ENCODE data around the gene ZSWIM6. TPM values are rescaled to one million over a fixed set of nuclear protein-coding genes. Genes with fewer than 3 reads are reported as not detected.

ZSWIM6 gene
- total RNA-seq, 1 donor from 2014 or later, result 20.3 TPM

DNA sequence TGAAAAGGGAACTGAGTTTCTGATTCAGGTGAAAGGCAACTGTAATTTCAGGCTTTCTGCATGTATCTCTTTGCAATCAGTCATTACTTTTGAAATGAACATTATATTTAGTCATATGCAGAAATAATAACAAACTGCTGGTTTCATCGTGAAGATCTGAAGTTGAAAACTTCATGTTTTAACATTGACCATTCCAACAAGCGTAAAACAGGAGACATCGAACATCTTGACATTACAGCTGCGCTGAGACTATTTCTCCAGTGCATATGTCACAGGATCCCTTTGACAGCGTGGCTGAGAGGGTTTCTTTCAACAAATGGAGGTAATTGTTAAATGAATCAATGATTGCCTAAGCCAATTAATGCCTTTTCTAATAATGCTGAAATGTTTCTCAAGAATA is 38.2 kb upstream of the ZSWIM6 start:
- Mint-ChIP-seq H3K27ac (ENCODE audit: unreplicated experiment) (no peak overlapping the region), H3K4me1 (ENCODE audit: low read depth) (peaks cover 19% of the 10 kb centered on the region), H3K36me3 (ENCODE audit: low read depth) (peaks cover 2% of the 10 kb centered on the region), H3K4me3 (ENCODE audit: unreplicated experiment) (no peak overlapping the region), H3K27me3 (ENCODE audit: low read depth) (no peaks in the 10 kb centered on the region), H3K9me3 (ENCODE audit: low read depth) (peaks cover 4% of the 10 kb centered on the region)
- TF ChIP-seq, protein P1, sequence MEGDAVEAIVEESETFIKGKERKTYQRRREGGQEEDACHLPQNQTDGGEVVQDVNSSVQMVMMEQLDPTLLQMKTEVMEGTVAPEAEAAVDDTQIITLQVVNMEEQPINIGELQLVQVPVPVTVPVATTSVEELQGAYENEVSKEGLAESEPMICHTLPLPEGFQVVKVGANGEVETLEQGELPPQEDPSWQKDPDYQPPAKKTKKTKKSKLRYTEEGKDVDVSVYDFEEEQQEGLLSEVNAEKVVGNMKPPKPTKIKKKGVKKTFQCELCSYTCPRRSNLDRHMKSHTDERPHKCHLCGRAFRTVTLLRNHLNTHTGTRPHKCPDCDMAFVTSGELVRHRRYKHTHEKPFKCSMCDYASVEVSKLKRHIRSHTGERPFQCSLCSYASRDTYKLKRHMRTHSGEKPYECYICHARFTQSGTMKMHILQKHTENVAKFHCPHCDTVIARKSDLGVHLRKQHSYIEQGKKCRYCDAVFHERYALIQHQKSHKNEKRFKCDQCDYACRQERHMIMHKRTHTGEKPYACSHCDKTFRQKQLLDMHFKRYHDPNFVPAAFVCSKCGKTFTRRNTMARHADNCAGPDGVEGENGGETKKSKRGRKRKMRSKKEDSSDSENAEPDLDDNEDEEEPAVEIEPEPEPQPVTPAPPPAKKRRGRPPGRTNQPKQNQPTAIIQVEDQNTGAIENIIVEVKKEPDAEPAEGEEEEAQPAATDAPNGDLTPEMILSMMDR (IDR thresholded peaks at IDR 0.05), result no peak
- DNase-seq (ENCODE audit: low spot score), result no peak

DNA sequence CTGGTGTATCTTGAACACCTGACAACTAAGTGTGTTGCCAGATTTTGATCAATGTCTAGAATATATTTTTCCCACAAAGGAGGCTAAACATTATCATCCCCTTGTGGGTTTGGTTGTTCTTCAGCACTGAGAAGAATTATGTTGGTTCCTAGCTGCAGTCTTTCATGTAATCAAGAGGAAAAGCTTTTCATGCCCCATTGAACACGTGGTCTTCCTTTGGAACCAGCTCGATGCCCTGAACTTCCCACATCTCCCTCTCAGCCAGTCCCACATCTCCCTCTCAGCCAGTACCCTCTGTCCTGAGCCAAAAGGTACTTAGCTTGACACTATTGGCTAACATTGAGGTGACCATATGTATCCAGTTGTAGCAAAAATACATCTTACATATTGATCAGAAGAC is 36.7 kb upstream of the ZSWIM6 start:
- Mint-ChIP-seq H3K4me3 (ENCODE audit: unreplicated experiment) (no peak overlapping the region), H3K36me3 (ENCODE audit: low read depth) (peaks cover 2% of the 10 kb centered on the region), H3K27ac (ENCODE audit: unreplicated experiment) (no peak overlapping the region), H3K4me1 (ENCODE audit: low read depth) (peaks cover 30% of the 10 kb centered on the region), H3K9me3 (ENCODE audit: low read depth) (peaks cover 4% of the 10 kb centered on the region), H3K27me3 (ENCODE audit: low read depth) (no peaks in the 10 kb centered on the region)
- DNase-seq (ENCODE audit: low spot score), result no peak
- TF ChIP-seq, protein P1 (IDR thresholded peaks at IDR 0.05), result no peak

DNA sequence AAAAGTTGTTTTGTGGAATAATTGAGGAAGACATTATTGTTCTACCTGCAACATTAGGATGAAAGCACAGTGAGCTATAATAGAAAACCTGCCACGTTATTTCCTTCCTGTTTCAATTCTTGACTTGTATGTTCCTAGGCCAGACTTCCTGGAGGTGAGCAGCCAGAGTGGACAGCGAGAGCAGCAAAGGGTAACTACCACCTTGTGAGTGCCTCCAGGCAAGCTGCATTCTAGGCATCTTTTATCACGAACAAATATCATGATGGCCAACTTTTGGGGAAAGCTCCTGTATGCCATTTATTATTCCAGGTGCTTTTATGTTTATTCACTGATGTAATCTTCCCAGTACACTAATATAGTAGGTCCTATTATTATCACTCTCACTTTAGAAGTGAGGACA is 34.0 kb upstream of the ZSWIM6 start:
- Mint-ChIP-seq H3K27me3 (ENCODE audit: low read depth) (no peaks in the 10 kb centered on the region), H3K36me3 (ENCODE audit: low read depth) (peaks cover 2% of the 10 kb centered on the region), H3K9me3 (ENCODE audit: low read depth) (peaks cover 4% of the 10 kb centered on the region), H3K4me3 (ENCODE audit: unreplicated experiment) (no peak overlapping the region), H3K4me1 (ENCODE audit: low read depth) (peaks cover 45% of the 10 kb centered on the region), H3K27ac (ENCODE audit: unreplicated experiment) (no peak overlapping the region)
- TF ChIP-seq, protein P1 (IDR thresholded peaks at IDR 0.05), result no peak
- DNase-seq (ENCODE audit: low spot score), result no peak

DNA sequence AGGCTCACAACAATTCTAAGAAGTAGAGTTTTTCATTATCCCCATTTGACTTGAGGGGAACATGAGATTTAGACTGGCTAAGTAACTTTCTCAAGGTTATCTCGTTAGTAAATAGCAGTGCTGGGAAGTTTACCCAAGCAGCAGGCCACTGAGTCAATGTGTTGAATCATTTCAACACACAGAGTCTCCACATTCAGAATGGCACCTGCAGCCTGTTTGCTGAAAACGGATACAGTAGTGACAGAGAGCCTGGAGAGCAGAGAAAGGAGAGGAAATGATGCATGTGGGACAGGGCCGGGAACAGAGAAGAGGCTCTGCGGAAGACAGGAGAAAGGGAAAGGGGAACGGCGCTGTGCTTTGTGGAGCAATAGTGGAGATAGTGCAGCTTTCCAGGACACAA is 33.5 kb upstream of the ZSWIM6 start:
- Mint-ChIP-seq H3K36me3 (ENCODE audit: low read depth) (peaks cover 2% of the 10 kb centered on the region), H3K27ac (ENCODE audit: unreplicated experiment) (no peak overlapping the region), H3K9me3 (ENCODE audit: low read depth) (peaks cover 4% of the 10 kb centered on the region), H3K4me3 (ENCODE audit: unreplicated experiment) (no peak overlapping the region), H3K27me3 (ENCODE audit: low read depth) (no peaks in the 10 kb centered on the region), H3K4me1 (ENCODE audit: low read depth) (peaks cover 50% of the 10 kb centered on the region)
- TF ChIP-seq, protein P1 (IDR thresholded peaks at IDR 0.05), result no peak
- DNase-seq (ENCODE audit: low spot score), result no peak

DNA sequence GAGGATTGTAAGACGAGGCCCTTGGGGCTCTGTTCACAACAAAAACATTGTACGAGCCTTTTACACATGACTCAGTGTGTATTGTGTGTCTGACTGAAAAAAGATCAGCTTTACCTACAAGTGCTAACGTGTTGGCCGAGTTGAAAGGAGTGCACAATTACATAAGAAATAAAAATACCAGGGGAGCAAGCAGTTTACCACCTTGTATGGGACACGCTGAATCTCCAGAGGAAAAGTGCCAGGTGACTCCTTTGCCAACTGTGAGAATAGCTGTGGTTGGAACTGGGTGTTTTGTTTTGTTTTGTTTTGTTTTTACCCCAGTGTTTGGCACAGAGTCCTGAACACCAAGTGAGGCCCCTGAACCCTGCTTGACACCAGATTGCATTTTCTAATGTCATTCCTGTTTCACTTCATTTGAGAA is 32.8 kb upstream of the ZSWIM6 start:
- no peak overlapping the region for H3K4me3 Mint-ChIP-seq (ENCODE audit: unreplicated experiment)
- no peak overlapping the region for H3K27ac Mint-ChIP-seq (ENCODE audit: unreplicated experiment)
- H3K27me3 Mint-ChIP-seq (ENCODE audit: low read depth), result no peaks in the 10 kb centered on the region
- TF ChIP-seq, protein P1 (IDR thresholded peaks at IDR 0.05), result no peak
- H3K36me3 Mint-ChIP-seq (ENCODE audit: low read depth), result no peaks in the 10 kb centered on the region
- no peak for DNase-seq (ENCODE audit: low spot score)
- H3K4me1 Mint-ChIP-seq (ENCODE audit: low read depth), result peaks cover 54% of the 10 kb centered on the region
- no peaks in the 10 kb centered on the region for H3K9me3 Mint-ChIP-seq (ENCODE audit: low read depth)

All from chondrocyte (in vitro differentiated cells).